ENCODE results near the gene LRRC46.

LRRC46 gene

DNA sequence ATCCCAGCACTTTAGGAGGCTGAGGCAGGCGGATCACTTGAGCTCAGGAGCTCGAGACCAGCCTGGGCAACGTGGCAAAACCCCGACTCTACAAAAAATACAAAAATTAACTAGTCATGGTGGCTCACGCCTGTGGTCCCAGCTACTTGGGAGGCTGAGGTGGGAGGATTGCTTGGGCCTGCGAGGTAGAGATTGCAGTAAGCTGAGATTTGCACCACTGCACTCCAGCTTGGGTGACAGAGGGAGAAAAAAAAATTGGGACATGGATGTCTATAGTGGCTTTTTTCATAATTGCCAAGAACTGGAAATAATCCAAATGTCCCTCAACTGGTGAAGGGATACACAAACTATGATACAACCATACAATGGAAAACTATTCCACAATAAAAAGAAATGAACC is 38.5 kb upstream of the LRRC46 start:
- POLR2A ChIA-PET = no interaction called here
- DNase-seq = no peak
- CTCF ChIA-PET = interaction anchor here (1.3 to 1.7 kb wide), 3 partner anchors 8 to 13 kb away, joined by 3 to 6 read pairs (median 4); no protein-coding TSS in a partner anchor
- WGBS (ENCODE audit: insufficient coverage) = 73% methylated on average over 6 of the region's 6 CpGs
- Histone ChIP-seq H3K4me3 (ENCODE audit: control insufficient read depth in 1 of 7, extremely low read depth in 1 of 7, insufficient read depth in 4 of 7, low read depth in 2 of 7, low read length in 6 of 7) (no peak overlapping the region), H3K27ac (ENCODE audit: insufficient read depth in 1 of 2, low read depth in 1 of 2, low read length in 2 of 2, poor library complexity in 1 of 2, severe bottlenecking in 2 of 2) (no peak overlapping the region), H3K9me3 (ENCODE audit: control extremely low read depth in 1 of 5, control insufficient read depth in 4 of 5, insufficient read depth in 2 of 5, low read depth in 1 of 5, low read length in 4 of 5) (peaks cover 0 to 2% (median 0%) of the 10 kb centered on the region in 5 experiments), H3K4me1 (ENCODE audit: control extremely low read depth in 1 of 4, control insufficient read depth in 4 of 4, insufficient read depth in 4 of 4, low read length in 3 of 4) (peaks cover 0 to 8% (median 7%) of the 10 kb centered on the region in 4 experiments), H3K36me3 (ENCODE audit: control insufficient read depth in 4 of 4, insufficient read depth in 4 of 4, low read length in 3 of 4) (no peaks in the 10 kb centered on the region), H3K27me3 (replicated peaks in 2 of 5; ENCODE audit: control insufficient read depth in 4 of 5, insufficient read depth in 5 of 5, low read length in 4 of 5) (peaks cover 12 to 64% (median 27%) of the 10 kb centered on the region in 5 experiments)

DNA sequence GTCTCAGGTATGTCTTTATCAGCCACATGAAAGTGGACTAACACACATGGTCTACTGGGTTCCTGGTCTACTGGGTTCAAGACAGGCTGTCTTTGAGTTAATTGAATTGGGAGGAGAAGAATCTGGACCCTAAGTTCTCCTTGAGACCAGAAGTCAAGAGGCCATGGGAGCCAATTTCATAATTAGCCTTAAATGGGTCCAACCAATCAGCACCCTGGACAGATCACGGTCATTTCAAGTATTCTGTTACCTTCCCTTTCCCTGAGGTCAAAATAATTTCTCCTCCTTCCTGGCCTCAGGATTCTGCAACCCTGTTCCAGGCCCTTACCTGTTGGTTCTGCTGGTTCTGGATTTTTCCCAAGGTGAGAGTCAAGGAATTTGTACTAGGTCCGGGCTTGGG is 33.7 kb upstream of the LRRC46 start:
- peaks cover 0 to 21% (median 6%) of the 10 kb centered on the region in 5 experiments for H3K27me3 ChIP-seq (replicated peaks in 2 of 5; ENCODE audit: control insufficient read depth in 4 of 5, insufficient read depth in 5 of 5, low read length in 4 of 5)
- 60% methylated on average over 1 of the region's 2 CpGs for WGBS (ENCODE audit: insufficient coverage)
- H3K4me1 ChIP-seq (ENCODE audit: control extremely low read depth in 1 of 4, control insufficient read depth in 4 of 4, insufficient read depth in 4 of 4, low read length in 3 of 4) = no peaks in the 10 kb centered on the region
- H3K36me3 ChIP-seq (ENCODE audit: control insufficient read depth in 4 of 4, insufficient read depth in 4 of 4, low read length in 3 of 4) = no peaks in the 10 kb centered on the region
- ChIA-PET CTCF (interaction anchor here (0.7 to 1.1 kb wide), 4 partner anchors 13 to 97 kb away, joined by 3 to 4 read pairs (median 3); partner anchors contain the start of gene OSBPL7), POLR2A (no interaction called here)
- no peak overlapping the region for H3K4me3 ChIP-seq (ENCODE audit: control insufficient read depth in 1 of 7, extremely low read depth in 1 of 7, insufficient read depth in 4 of 7, low read depth in 2 of 7, low read length in 6 of 7)
- H3K9me3 ChIP-seq (ENCODE audit: control extremely low read depth in 1 of 5, control insufficient read depth in 4 of 5, insufficient read depth in 2 of 5, low read depth in 1 of 5, low read length in 4 of 5) = no peaks in the 10 kb centered on the region
- DNase-seq = peak in 1 of 3 donors; percentile 18
- no peak overlapping the region for H3K27ac ChIP-seq (ENCODE audit: insufficient read depth in 1 of 2, low read depth in 1 of 2, low read length in 2 of 2, poor library complexity in 1 of 2, severe bottlenecking in 2 of 2)

DNA sequence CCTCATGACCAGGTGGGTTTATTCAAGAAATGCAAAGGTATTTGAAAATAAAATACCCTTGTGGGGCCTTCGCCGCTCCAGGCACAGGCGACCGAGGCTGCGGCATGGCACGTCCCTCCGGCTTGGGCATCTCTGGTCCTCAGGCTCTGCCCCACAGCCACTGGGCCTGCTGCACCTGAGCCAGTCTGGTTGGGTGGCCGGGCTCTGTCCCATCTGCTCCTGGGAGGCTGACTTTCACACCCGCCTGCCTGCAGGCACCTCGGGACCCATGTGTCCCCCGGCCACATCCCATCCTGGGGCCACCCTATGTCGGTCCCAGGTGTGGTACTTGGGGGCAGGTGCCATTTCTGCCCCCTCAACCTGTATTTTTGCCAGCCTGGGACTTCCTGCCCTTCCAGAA is 30.8 kb upstream of the LRRC46 start:
- 89% methylated on average over 12 of the region's 12 CpGs for WGBS (ENCODE audit: insufficient coverage)
- Histone ChIP-seq H3K27ac (ENCODE audit: insufficient read depth in 1 of 2, low read depth in 1 of 2, low read length in 2 of 2, poor library complexity in 1 of 2, severe bottlenecking in 2 of 2) (no peak overlapping the region), H3K36me3 (ENCODE audit: control insufficient read depth in 4 of 4, insufficient read depth in 4 of 4, low read length in 3 of 4) (no peaks in the 10 kb centered on the region), H3K4me3 (ENCODE audit: control insufficient read depth in 1 of 7, extremely low read depth in 1 of 7, insufficient read depth in 4 of 7, low read depth in 2 of 7, low read length in 6 of 7) (no peak overlapping the region), H3K4me1 (ENCODE audit: control extremely low read depth in 1 of 4, control insufficient read depth in 4 of 4, insufficient read depth in 4 of 4, low read length in 3 of 4) (no peaks in the 10 kb centered on the region), H3K9me3 (ENCODE audit: control extremely low read depth in 1 of 5, control insufficient read depth in 4 of 5, insufficient read depth in 2 of 5, low read depth in 1 of 5, low read length in 4 of 5) (no peaks in the 10 kb centered on the region), H3K27me3 (replicated peaks in 2 of 5; ENCODE audit: control insufficient read depth in 4 of 5, insufficient read depth in 5 of 5, low read length in 4 of 5) (peaks cover 0 to 5% (median 0%) of the 10 kb centered on the region in 5 experiments)
- ChIA-PET CTCF (interaction anchor here (0.7 to 2.0 kb wide), 8 partner anchors 8 to 143 kb away, joined by 3 to 6 read pairs (median 4); no protein-coding TSS in a partner anchor), POLR2A (no interaction called here)
- no peak for DNase-seq

DNA sequence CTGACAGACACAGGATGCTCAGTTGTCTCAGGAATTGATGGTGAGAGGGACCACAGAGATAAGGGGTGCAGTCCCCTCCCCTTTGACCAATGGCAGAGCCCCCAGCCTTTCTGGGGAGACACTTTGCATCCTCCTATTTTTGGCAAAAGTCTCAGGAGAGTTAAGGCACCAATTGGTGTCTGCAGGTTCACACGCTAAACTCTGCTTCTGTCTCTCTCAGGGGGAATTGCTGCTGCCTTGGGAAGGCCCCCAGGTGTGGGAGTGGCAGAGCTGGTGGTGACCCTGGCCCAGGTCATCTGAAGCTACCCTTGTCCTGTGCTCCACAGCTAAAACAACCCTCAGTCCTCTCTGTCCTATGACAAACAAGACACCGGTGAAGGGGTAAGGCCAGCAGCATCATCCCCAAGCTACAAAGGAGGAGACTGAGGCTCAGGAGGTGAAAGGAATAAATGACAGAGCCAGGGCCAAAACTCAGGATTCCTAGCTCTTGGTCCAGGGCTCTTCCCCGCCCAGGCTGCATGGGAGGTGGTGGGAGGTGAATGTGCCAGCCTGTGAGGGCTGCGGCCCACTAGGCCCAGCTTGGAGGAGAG is 30.2 kb upstream of the LRRC46 start:
- Histone ChIP-seq H3K4me3 (ENCODE audit: control insufficient read depth in 1 of 7, extremely low read depth in 1 of 7, insufficient read depth in 4 of 7, low read depth in 2 of 7, low read length in 6 of 7) (no peak overlapping the region), H3K4me1 (ENCODE audit: control extremely low read depth in 1 of 4, control insufficient read depth in 4 of 4, insufficient read depth in 4 of 4, low read length in 3 of 4) (no peaks in the 10 kb centered on the region), H3K27ac (ENCODE audit: insufficient read depth in 1 of 2, low read depth in 1 of 2, low read length in 2 of 2, poor library complexity in 1 of 2, severe bottlenecking in 2 of 2) (no peak overlapping the region), H3K27me3 (replicated peaks in 2 of 5; ENCODE audit: control insufficient read depth in 4 of 5, insufficient read depth in 5 of 5, low read length in 4 of 5) (peaks cover 0 to 5% (median 0%) of the 10 kb centered on the region in 5 experiments), H3K9me3 (ENCODE audit: control extremely low read depth in 1 of 5, control insufficient read depth in 4 of 5, insufficient read depth in 2 of 5, low read depth in 1 of 5, low read length in 4 of 5) (no peaks in the 10 kb centered on the region), H3K36me3 (ENCODE audit: control insufficient read depth in 4 of 4, insufficient read depth in 4 of 4, low read length in 3 of 4) (no peaks in the 10 kb centered on the region)
- CTCF ChIA-PET = interaction anchor here (0.6 to 2.0 kb wide), 11 partner anchors 9 to 144 kb away, joined by 3 to 6 read pairs (median 4); no protein-coding TSS in a partner anchor
- POLR2A ChIA-PET = no interaction called here
- WGBS (ENCODE audit: insufficient coverage) = 90% methylated on average over 3 of the region's 4 CpGs
- DNase-seq = no peak

DNA sequence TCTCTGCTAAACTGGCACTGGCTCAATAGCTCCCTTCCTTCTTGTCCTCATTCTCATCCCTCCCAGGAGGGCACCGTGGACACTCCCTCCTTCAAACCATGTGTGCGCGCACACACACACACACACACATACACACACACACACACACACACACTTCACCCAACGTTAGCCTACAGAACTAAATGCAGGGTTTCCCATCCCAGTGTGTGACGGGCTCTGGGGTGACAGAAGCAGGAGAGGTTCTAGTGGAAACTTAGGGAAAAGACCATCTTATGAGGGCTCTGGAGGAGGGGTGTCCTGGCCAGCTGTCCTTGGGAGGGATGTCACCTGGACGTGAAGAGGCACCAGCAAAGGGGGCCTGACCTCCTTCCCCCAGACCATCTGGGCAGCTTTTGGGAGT is 29.6 kb upstream of the LRRC46 start:
- WGBS (ENCODE audit: insufficient coverage) = 67% methylated on average over 2 of the region's 6 CpGs

DNA sequence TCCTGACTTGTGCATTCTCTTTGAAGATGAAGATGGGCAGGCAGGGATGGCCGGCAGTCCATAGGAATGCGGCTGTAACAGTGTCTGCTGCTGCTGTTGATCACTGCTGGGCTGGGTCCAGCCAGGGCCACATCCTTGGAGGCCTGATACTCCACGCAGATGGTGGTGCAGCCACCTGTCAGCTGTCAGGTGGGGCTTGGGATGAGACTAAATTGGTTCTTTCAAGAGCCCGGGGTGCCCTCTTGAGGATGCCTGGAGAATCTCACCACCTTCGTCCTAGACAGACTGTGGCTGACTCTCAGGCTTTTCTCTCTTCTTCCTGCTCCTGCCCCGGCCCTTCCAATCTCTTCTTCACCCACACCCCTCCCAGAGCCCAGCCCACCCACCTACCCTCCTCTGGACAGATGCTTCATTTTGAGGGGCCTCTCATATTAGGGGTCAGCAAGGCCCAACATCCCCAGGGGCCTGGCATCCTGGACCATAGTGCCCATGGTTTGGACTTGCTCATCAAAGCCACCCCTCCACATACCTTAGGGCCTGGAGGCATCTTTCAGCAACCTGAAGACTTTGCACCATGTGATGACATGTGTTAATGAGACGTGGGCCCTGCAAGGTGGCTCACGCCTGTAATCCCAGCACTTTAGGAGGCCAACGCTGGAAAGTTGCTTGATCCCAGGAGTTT is 29.0 kb upstream of the LRRC46 start:
- CTCF ChIA-PET = interaction anchor here (1.2 to 2.0 kb wide), 6 partner anchors 9 to 122 kb away, joined by 3 to 6 read pairs (median 4); no protein-coding TSS in a partner anchor
- POLR2A ChIA-PET = no interaction called here
- Histone ChIP-seq H3K9me3 (ENCODE audit: control extremely low read depth in 1 of 5, control insufficient read depth in 4 of 5, insufficient read depth in 2 of 5, low read depth in 1 of 5, low read length in 4 of 5) (no peaks in the 10 kb centered on the region), H3K36me3 (ENCODE audit: control insufficient read depth in 4 of 4, insufficient read depth in 4 of 4, low read length in 3 of 4) (peaks cover 0 to 7% (median 4%) of the 10 kb centered on the region in 4 experiments), H3K4me1 (ENCODE audit: control extremely low read depth in 1 of 4, control insufficient read depth in 4 of 4, insufficient read depth in 4 of 4, low read length in 3 of 4) (no peaks in the 10 kb centered on the region), H3K27ac (ENCODE audit: insufficient read depth in 1 of 2, low read depth in 1 of 2, low read length in 2 of 2, poor library complexity in 1 of 2, severe bottlenecking in 2 of 2) (no peak overlapping the region), H3K27me3 (replicated peaks in 2 of 5; ENCODE audit: control insufficient read depth in 4 of 5, insufficient read depth in 5 of 5, low read length in 4 of 5) (peaks cover 0 to 5% (median 0%) of the 10 kb centered on the region in 5 experiments), H3K4me3 (ENCODE audit: control insufficient read depth in 1 of 7, extremely low read depth in 1 of 7, insufficient read depth in 4 of 7, low read depth in 2 of 7, low read length in 6 of 7) (no peak overlapping the region)
- 43% methylated on average over 8 of the region's 9 CpGs for WGBS (ENCODE audit: insufficient coverage)
- peak; percentile 33 to 56 (median 50) for DNase-seq

More for the DNA sequence above, 29.6 kb upstream of the LRRC46 start:
- CTCF ChIA-PET = interaction anchor here (0.9 to 2.0 kb wide), 8 partner anchors 9 to 144 kb away, joined by 3 to 6 read pairs (median 4); no protein-coding TSS in a partner anchor
- Histone ChIP-seq H3K27me3 (replicated peaks in 2 of 5; ENCODE audit: control insufficient read depth in 4 of 5, insufficient read depth in 5 of 5, low read length in 4 of 5) (peaks cover 0 to 5% (median 0%) of the 10 kb centered on the region in 5 experiments), H3K4me3 (ENCODE audit: control insufficient read depth in 1 of 7, extremely low read depth in 1 of 7, insufficient read depth in 4 of 7, low read depth in 2 of 7, low read length in 6 of 7) (no peak overlapping the region), H3K4me1 (ENCODE audit: control extremely low read depth in 1 of 4, control insufficient read depth in 4 of 4, insufficient read depth in 4 of 4, low read length in 3 of 4) (no peaks in the 10 kb centered on the region), H3K36me3 (ENCODE audit: control insufficient read depth in 4 of 4, insufficient read depth in 4 of 4, low read length in 3 of 4) (peaks cover 0 to 2% (median under 1%) of the 10 kb centered on the region in 4 experiments), H3K9me3 (ENCODE audit: control extremely low read depth in 1 of 5, control insufficient read depth in 4 of 5, insufficient read depth in 2 of 5, low read depth in 1 of 5, low read length in 4 of 5) (no peaks in the 10 kb centered on the region), H3K27ac (ENCODE audit: insufficient read depth in 1 of 2, low read depth in 1 of 2, low read length in 2 of 2, poor library complexity in 1 of 2, severe bottlenecking in 2 of 2) (no peak overlapping the region)
- POLR2A ChIA-PET = no interaction called here
- DNase-seq = no peak

DNA sequence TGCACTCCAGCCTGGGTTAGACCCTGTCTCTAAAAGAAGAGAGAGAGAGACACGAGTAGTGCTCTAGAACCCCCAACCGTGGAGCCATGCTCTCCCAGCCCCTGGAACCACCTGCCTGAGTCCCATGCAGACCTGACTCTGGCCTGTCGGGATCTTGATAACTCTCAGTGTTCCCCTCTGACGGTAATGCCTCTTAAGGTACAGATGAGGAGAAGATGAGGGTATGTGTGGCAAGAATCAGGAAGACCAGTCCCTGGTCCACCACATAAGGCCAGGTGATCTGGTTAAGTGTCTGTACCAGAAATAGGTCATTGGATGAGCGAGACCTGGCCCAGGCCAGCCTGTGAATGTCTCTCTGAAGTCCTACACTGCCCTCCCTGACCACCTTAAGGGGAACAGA is 28.3 kb upstream of the LRRC46 start:
- no peaks in the 10 kb centered on the region for H3K4me1 ChIP-seq (ENCODE audit: control extremely low read depth in 1 of 4, control insufficient read depth in 4 of 4, insufficient read depth in 4 of 4, low read length in 3 of 4)
- peaks cover 0 to 15% (median 10%) of the 10 kb centered on the region in 4 experiments for H3K36me3 ChIP-seq (ENCODE audit: control insufficient read depth in 4 of 4, insufficient read depth in 4 of 4, low read length in 3 of 4)
- WGBS (ENCODE audit: insufficient coverage) = 78% methylated on average over 3 of the region's 5 CpGs
- no peak for DNase-seq
- H3K27ac ChIP-seq (ENCODE audit: insufficient read depth in 1 of 2, low read depth in 1 of 2, low read length in 2 of 2, poor library complexity in 1 of 2, severe bottlenecking in 2 of 2) = no peak overlapping the region
- CTCF ChIA-PET = interaction anchor here (1.2 kb wide), 1 partner anchor 9 kb away, joined by 3 read pairs; no protein-coding TSS in a partner anchor
- H3K27me3 ChIP-seq (replicated peaks in 2 of 5; ENCODE audit: control insufficient read depth in 4 of 5, insufficient read depth in 5 of 5, low read length in 4 of 5) = peaks cover 0 to 5% (median 0%) of the 10 kb centered on the region in 5 experiments
- no peak overlapping the region for H3K4me3 ChIP-seq (ENCODE audit: control insufficient read depth in 1 of 7, extremely low read depth in 1 of 7, insufficient read depth in 4 of 7, low read depth in 2 of 7, low read length in 6 of 7)
- POLR2A ChIA-PET = no interaction called here
- no peaks in the 10 kb centered on the region for H3K9me3 ChIP-seq (ENCODE audit: control extremely low read depth in 1 of 5, control insufficient read depth in 4 of 5, insufficient read depth in 2 of 5, low read depth in 1 of 5, low read length in 4 of 5)
